Mesothelial cell of epicardium (in vitro differentiated cells): Measurements from ENCODE around the gene ZNF444. TPM values are rescaled to one million over a fixed set of nuclear protein-coding genes. Genes with fewer than 3 reads are reported as not detected.
"Not testable (repeated sequence)": the region's sequence is repeated elsewhere in the genome, so short reads cannot be mapped to it uniquely, and the experiment has no call there.

Experiments used
- DNase-seq, 2 experiments: peaks; one replicate each; pipeline ENCODE4 v3.0.0; 2021; ENCODE audit warnings: low spot score in 2 of 2; ENCODE audit not compliant: unreplicated experiment in 2 of 2
- H3K27ac Mint-ChIP-seq: 2 replicates; pipeline ENCODE4 v1.8.0; 2021; ENCODE audit warnings: mixed read lengths
- H3K27me3 Mint-ChIP-seq: 2 replicates; pipeline ENCODE4 v1.8.0; 2021; ENCODE audit warnings: low read depth, mixed read lengths
- H3K36me3 Mint-ChIP-seq: 2 replicates; pipeline ENCODE4 v1.8.0; 2021; ENCODE audit warnings: mixed read lengths
- H3K4me1 Mint-ChIP-seq: 2 replicates; pipeline ENCODE4 v1.8.0; 2021; ENCODE audit warnings: mixed read lengths
- H3K4me3 Mint-ChIP-seq: 2 replicates; pipeline ENCODE4 v1.8.0; 2021; ENCODE audit warnings: mild to moderate bottlenecking, moderate library complexity, mixed read lengths
- H3K9me3 Mint-ChIP-seq: 2 replicates; pipeline ENCODE4 v1.8.0; 2021; ENCODE audit warnings: mixed read lengths
- CTCF ChIP-seq: fragments of 200-600 bp; sonication (generic); IDR thresholded peaks from one replicate; pipeline ENCODE4 v1.5.0; 2021; ENCODE audit warnings: antibody characterized with exemption; ENCODE audit not compliant: unreplicated experiment
- total RNA-seq: library from RNA; stranded (reverse); gene quantifications from 3 replicates; pipeline ENCODE4 v1.2.1, GENCODE V29; 2021

The ZNF444 gene
- total RNA-seq, 1 donor from 2014 or later, result 63.6 TPM

GRCh38 chr19:56148096-56148495 lies 7.0 kb downstream of the ZNF444 start:
- Mint-ChIP-seq H3K4me1 (peaks cover 8% of the 10 kb centered on the region), H3K27ac (no peak overlapping the region), H3K36me3 (peaks cover 20% of the 10 kb centered on the region), H3K4me3 (no peak overlapping the region), H3K27me3 (no peaks in the 10 kb centered on the region), H3K9me3 (no peaks in the 10 kb centered on the region)
- DNase-seq, result no peak
- no peak for TF ChIP-seq CTCF

GRCh38 chr19:56148955-56149655 lies 8.0 kb downstream of the ZNF444 start:
- not testable (repeated sequence) for H3K27me3 Mint-ChIP-seq, H3K9me3 Mint-ChIP-seq, H3K27ac Mint-ChIP-seq, H3K4me1 Mint-ChIP-seq, H3K4me3 Mint-ChIP-seq, DNase-seq
- peaks cover 23% of the 10 kb centered on the region for H3K36me3 Mint-ChIP-seq

- TF ChIP-seq CTCF, result no peak
- Mint-ChIP-seq H3K9me3 (no peaks in the 10 kb centered on the region), H3K27me3 (no peaks in the 10 kb centered on the region), H3K27ac (no peak overlapping the region), H3K4me3 (no peak overlapping the region), H3K36me3 (peaks cover 24% of the 10 kb centered on the region), H3K4me1 (peaks cover 5% of the 10 kb centered on the region)
- no peak for DNase-seq
Observed at GRCh38 chr19:56149656-56150038, 8.6 kb downstream of the ZNF444 start.

- H3K4me3 Mint-ChIP-seq, result no peak overlapping the region
- peaks cover 28% of the 10 kb centered on the region for H3K36me3 Mint-ChIP-seq
- H3K27me3 Mint-ChIP-seq, result no peaks in the 10 kb centered on the region
- no peak for TF ChIP-seq CTCF
- peaks cover 5% of the 10 kb centered on the region for H3K4me1 Mint-ChIP-seq
- H3K27ac Mint-ChIP-seq, result no peak overlapping the region
- H3K9me3 Mint-ChIP-seq, result no peaks in the 10 kb centered on the region
- DNase-seq, result no peak
Observed at GRCh38 chr19:56150358-56150757, 9.3 kb downstream of the ZNF444 start.

- H3K4me1 Mint-ChIP-seq, result peaks cover 5% of the 10 kb centered on the region
- no peaks in the 10 kb centered on the region for H3K9me3 Mint-ChIP-seq
- DNase-seq, result no peak
- no peak overlapping the region for H3K4me3 Mint-ChIP-seq
- peaks cover 39% of the 10 kb centered on the region for H3K36me3 Mint-ChIP-seq
- H3K27me3 Mint-ChIP-seq, result no peaks in the 10 kb centered on the region
- TF ChIP-seq CTCF, result no peak
- peak overlapping the region; percentile 73 for H3K27ac Mint-ChIP-seq
Observed at GRCh38 chr19:56152644-56153043, 11.6 kb downstream of the ZNF444 start.

- TF ChIP-seq CTCF, result no peak
- no peak overlapping the region for H3K4me3 Mint-ChIP-seq
- H3K27ac Mint-ChIP-seq, result peak overlapping the region; percentile 68
- H3K27me3 Mint-ChIP-seq, result no peaks in the 10 kb centered on the region
- peaks cover 40% of the 10 kb centered on the region for H3K36me3 Mint-ChIP-seq
- H3K9me3 Mint-ChIP-seq, result no peaks in the 10 kb centered on the region
- H3K4me1 Mint-ChIP-seq, result peaks cover 5% of the 10 kb centered on the region
- no peak for DNase-seq
Observed at GRCh38 chr19:56153507-56153906, 12.4 kb downstream of the ZNF444 start.
